Prostate gland (tissue), 2 donors: ENCODE results near the gene PLCB2. TPM values are rescaled to one million over a fixed set of nuclear protein-coding genes. Genes with fewer than 3 reads are reported as not detected.

ENCODE experiments used
- DNase-seq: peaks from one replicate; pipeline ENCODE4 v3.0.0-alpha.2; 2019; ENCODE audit warnings: low spot score
- H3K27ac ChIP-seq, 2 donors: fragments of 200-600 bp; sonication (generic); 2 replicates each; pipeline ENCODE4 v1.5.1; 2017 to 2019
- H3K27me3 ChIP-seq: fragments of 200-600 bp; sonication (generic); replicated peaks from 2 replicates; pipeline ENCODE4 v1.5.1; 2019; ENCODE audit not compliant: insufficient read depth
- H3K36me3 ChIP-seq, 2 donors: fragments of 200-600 bp; sonication (generic); 1 replicate in 1 of 2; 2 replicates in 1 of 2; pipeline versions ENCODE4 v1.5.1 to v1.8.1; 2017 to 2019
- H3K4me1 ChIP-seq: fragments of 200-600 bp; sonication (generic); replicated peaks from 2 replicates; pipeline ENCODE4 v1.5.1; 2019
- H3K4me3 ChIP-seq, 2 donors: fragments of 200-600 bp; sonication (generic); 2 replicates each; pipeline ENCODE4 v1.5.1; 2017 to 2019
- H3K9me3 ChIP-seq: fragments of 200-600 bp; sonication (generic); 2 replicates; pipeline ENCODE4 v1.5.1; 2017
- POLR2A ChIP-seq: fragments of 450-650 bp; IDR thresholded peaks from one replicate; pipeline ENCODE4 v1.6.1; 2016; ENCODE audit warnings: antibody characterized with exemption, mild to moderate bottlenecking
- POLR2AphosphoS5 ChIP-seq: sonication (generic); formaldehyde crosslinking; IDR thresholded peaks from one replicate; pipeline ENCODE4 v1.6.1; 2017; ENCODE audit warnings: antibody characterized with exemption
- whole genome bisulfite sequencing: methylation state at CpG from one replicate; pipeline ENCODE4 v1.1.5; 2018; 5-methylcytosine and 5-hydroxymethylcytosine counted together
- intact Hi-C: fragments of 100-400 bp; cut with DNase I; formaldehyde crosslinking; loops from one replicate; pipeline ENCODE4 v1.14.2; 2022
- total RNA-seq, 2 donors: library from RNA; depleted of rRNA; stranded (reverse); fragments of >200 nt; gene quantifications; one replicate each; pipeline ENCODE4 v1.1.0, GENCODE V29; 2016
- TF ChIP-seq, protein P1 (sequence below), 4 experiments: fragments of 200-600 bp in 2 of 4; fragments of 450-650 bp in 2 of 4; sonication (generic) in 2 of 4; IDR thresholded peaks; 1 replicate in 3 of 4; 2 replicates in 1 of 4; pipeline ENCODE4 v1.5.1; 2016 to 2019; ENCODE audit warnings: antibody characterized with exemption in 4 of 4, mild to moderate bottlenecking in 2 of 4, moderate library complexity in 2 of 4

PLCB2 gene
- total RNA-seq, 2 donors from 2014 or later, result 1.5 to 13.0 TPM

DNA sequence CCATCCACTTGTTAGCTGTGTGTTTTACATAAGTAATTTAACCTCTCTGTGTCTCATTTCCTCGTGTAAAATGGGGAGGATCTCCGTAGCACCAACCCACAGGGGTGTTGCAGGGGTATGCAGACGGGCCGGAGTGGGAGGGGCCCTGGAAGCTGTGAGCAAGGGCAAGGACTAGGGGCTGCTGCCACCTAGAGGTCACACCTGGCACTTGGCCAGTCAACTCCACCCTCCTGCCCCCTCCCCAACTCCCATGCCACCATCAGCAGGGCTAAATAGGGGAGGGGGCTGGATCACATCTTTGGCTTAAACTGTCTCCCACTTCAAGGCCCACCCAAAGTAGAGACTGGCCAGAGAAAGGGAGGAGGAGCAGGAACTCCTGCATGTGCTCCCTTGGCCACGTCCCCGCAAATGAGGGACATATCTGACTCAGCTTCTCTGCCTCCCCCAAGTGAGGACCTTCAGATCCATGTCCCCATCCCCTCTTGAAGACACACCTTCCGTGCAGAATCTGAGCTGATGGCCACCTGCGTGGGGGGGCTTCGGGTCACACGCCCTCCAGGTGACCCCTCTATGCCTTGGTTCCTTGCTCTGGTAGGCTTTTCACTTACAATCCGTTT lies 30.4 kb upstream of the PLCB2 start:
- Histone ChIP-seq H3K36me3 (no peaks in the 10 kb centered on the region), H3K27me3 (no peaks in the 10 kb centered on the region), H3K27ac (peak overlapping the region in 1 of 2 donors; percentile 24), H3K4me1 (peaks cover 20% of the 10 kb centered on the region), H3K9me3 (no peaks in the 10 kb centered on the region), H3K4me3 (no peak overlapping the region)
- DNase-seq, result no peak
- WGBS, result 48% methylated on average over 11 of the region's 11 CpGs
- intact Hi-C loops, result loop anchor here (5.0 kb wide), 1 partner anchor 61 kb away; no protein-coding TSS in a partner anchor
- TF ChIP-seq POLR2AphosphoS5, result no peak
- TF ChIP-seq, protein P1, sequence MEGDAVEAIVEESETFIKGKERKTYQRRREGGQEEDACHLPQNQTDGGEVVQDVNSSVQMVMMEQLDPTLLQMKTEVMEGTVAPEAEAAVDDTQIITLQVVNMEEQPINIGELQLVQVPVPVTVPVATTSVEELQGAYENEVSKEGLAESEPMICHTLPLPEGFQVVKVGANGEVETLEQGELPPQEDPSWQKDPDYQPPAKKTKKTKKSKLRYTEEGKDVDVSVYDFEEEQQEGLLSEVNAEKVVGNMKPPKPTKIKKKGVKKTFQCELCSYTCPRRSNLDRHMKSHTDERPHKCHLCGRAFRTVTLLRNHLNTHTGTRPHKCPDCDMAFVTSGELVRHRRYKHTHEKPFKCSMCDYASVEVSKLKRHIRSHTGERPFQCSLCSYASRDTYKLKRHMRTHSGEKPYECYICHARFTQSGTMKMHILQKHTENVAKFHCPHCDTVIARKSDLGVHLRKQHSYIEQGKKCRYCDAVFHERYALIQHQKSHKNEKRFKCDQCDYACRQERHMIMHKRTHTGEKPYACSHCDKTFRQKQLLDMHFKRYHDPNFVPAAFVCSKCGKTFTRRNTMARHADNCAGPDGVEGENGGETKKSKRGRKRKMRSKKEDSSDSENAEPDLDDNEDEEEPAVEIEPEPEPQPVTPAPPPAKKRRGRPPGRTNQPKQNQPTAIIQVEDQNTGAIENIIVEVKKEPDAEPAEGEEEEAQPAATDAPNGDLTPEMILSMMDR (IDR thresholded peaks at IDR 0.05), result peak in 3 of 4 experiments; percentile 45 to 60 (median 56)

DNA sequence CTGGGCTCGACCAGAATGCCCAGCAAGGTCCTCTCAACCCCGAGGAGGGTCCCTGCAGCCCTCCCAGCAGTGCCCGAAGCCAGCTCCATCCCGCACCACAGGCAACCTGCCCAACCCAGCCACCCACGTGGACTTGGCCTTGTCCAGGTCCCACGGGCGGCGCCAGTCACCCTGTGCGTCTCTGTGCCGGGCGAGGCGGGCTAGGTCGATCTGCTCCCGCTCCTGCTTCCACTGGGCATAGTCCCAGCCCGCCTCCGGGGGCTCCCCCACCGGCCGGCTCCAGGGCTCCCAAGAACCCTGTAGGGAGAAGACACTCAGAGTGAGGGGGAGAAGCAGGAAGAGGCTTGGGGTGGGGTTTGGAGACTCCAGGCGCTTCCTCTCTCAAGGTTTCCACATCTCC lies 29.9 kb upstream of the PLCB2 start:
- no peak overlapping the region for H3K4me3 ChIP-seq
- 48% methylated on average over 14 of the region's 19 CpGs for WGBS
- TF ChIP-seq POLR2AphosphoS5, result no peak
- no peak for TF ChIP-seq POLR2A
- TF ChIP-seq, protein P1 (IDR thresholded peaks at IDR 0.05), result no peak

DNA sequence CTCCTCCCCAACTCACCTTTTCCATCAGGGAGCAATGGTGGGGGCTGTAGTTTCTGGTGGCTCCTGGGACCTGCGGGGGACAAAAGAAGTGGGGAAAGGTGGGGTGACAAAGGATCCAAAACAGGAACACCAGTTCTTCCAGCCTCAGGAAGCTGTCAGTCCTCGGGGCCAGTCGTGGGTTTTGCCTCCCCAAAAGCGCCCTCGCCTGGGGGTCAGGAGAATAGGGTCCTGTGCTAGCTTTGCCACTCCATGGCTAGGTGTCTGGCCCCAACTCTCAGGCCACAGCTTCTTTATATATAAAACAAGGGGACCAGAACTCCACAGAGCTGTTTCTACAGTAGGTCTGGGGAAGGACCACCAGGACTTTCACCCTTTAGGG lies 29.0 kb upstream of the PLCB2 start:
- Histone ChIP-seq H3K4me1 (peaks cover 20% of the 10 kb centered on the region), H3K36me3 (no peaks in the 10 kb centered on the region), H3K9me3 (no peaks in the 10 kb centered on the region), H3K27me3 (no peaks in the 10 kb centered on the region), H3K4me3 (no peak overlapping the region), H3K27ac (no peak overlapping the region)
- WGBS, result 76% methylated on average over 5 of the region's 5 CpGs
- TF ChIP-seq, protein P1 (IDR thresholded peaks at IDR 0.05), result no peak
- TF ChIP-seq POLR2A (no peak), POLR2AphosphoS5 (no peak)
- DNase-seq, result no peak
- intact Hi-C loops, result loop anchor here (5.0 kb wide), 1 partner anchor 59 kb away; no protein-coding TSS in a partner anchor

More for the DNA sequence above, 29.9 kb upstream of the PLCB2 start:
- no peaks in the 10 kb centered on the region for H3K36me3 ChIP-seq
- H3K27me3 ChIP-seq, result no peaks in the 10 kb centered on the region
- no peak overlapping the region for H3K27ac ChIP-seq
- intact Hi-C loops, result loop anchor here (5.0 kb wide), 1 partner anchor 60 kb away; no protein-coding TSS in a partner anchor
- peaks cover 20% of the 10 kb centered on the region for H3K4me1 ChIP-seq
- no peak for DNase-seq
- no peaks in the 10 kb centered on the region for H3K9me3 ChIP-seq

DNA sequence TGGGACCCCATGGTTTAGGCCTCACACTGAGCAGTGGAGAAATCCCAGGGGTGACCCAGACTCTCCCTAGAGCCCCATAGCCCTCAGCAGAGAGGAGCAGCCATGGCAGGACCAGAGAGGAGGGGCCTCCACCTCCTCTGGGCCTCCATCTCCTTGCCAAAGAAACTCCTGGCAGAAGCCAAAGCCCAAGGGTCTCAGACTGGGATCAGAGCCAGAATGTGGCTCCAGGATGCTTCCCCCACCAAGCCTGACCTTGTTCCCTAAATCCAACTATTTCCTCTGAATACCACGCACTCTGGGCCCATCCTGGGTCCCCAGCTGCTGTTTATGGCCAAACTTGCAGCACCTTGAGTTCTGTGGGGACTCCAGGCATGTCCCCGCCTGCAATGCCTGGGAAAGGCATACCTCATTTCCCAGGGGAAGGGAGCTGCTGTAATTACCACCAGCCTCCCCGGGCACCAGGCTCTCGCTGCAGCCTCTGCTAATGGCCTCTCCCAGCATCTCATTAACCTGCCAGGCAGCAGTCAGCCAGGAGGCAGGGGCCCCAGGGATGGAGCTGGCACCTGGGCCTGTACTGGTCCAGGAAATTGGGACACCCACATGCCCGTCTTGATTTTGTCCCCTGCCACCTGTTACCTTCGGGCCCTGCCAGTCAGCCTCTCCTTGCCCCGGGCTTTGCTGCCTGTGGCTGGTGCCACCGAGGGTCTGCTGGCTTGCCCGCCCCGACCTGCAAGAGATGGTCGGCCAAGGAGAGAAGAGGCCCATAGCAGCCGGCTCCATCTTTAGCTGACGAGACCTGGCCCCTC lies 28.4 kb upstream of the PLCB2 start:
- WGBS, result 71% methylated on average over 13 of the region's 13 CpGs
- Histone ChIP-seq H3K36me3 (no peaks in the 10 kb centered on the region), H3K27ac (no peak overlapping the region), H3K4me3 (no peak overlapping the region), H3K27me3 (no peaks in the 10 kb centered on the region), H3K9me3 (no peaks in the 10 kb centered on the region), H3K4me1 (peaks cover 18% of the 10 kb centered on the region)
- DNase-seq, result no peak
- intact Hi-C loops, result loop anchor here (5.0 kb wide), 1 partner anchor 59 kb away; no protein-coding TSS in a partner anchor
- TF ChIP-seq POLR2A (no peak), POLR2AphosphoS5 (no peak)
- TF ChIP-seq, protein P1 (IDR thresholded peaks at IDR 0.05), result no peak
